Activated CD4-positive, alpha-beta T cell treated with anti-CD3 and anti-CD28 coated beads, Interleukin-2, amount 10 ng/mL, durations not matched to agents 7 days and 5 days (primary cell): ENCODE measurements around the gene CCM2L. TPM values are rescaled to one million over a fixed set of nuclear protein-coding genes. Genes with fewer than 3 reads are reported as not detected.

Experiments
- CTCF ChIA-PET: fragments of 350-600 bp; sonication (Branson Sonifier 250); formaldehyde crosslinking; loops from one replicate; lab custom pipeline; 2021; ENCODE audit warnings: antibody characterized with exemption; lab: Charles Lee
- POLR2A ChIA-PET: fragments of 350-600 bp; sonication (Branson Sonifier 250); formaldehyde crosslinking; loops from one replicate; lab custom pipeline; 2021; ENCODE audit warnings: antibody characterized with exemption; lab: Charles Lee
- DNase-seq: peaks from one replicate; pipeline ENCODE4 v3.0.0-alpha.2; 2020
- H3K27ac Mint-ChIP-seq: one replicate; pipeline ENCODE4 v1.8.0; 2021; ENCODE audit warnings: mild to moderate bottlenecking, moderate library complexity, mixed read lengths
- H3K27me3 Mint-ChIP-seq: one replicate; pipeline ENCODE4 v1.8.0; 2021; ENCODE audit warnings: mixed read lengths
- H3K36me3 Mint-ChIP-seq: one replicate; pipeline ENCODE4 v1.8.0; 2021; ENCODE audit warnings: low read depth, mixed read lengths
- H3K4me1 Mint-ChIP-seq: one replicate; pipeline ENCODE4 v1.8.0; 2021; ENCODE audit warnings: mixed read lengths
- H3K4me3 Mint-ChIP-seq: one replicate; pipeline ENCODE4 v1.8.0; 2021; ENCODE audit warnings: mild to moderate bottlenecking, moderate library complexity, mixed read lengths
- H3K9me3 Mint-ChIP-seq: one replicate; pipeline ENCODE4 v1.8.0; 2021; ENCODE audit warnings: mixed read lengths
- total RNA-seq, 2 experiments: library from RNA; stranded (reverse); gene quantifications; one replicate each; pipeline ENCODE4 v1.2.3, GENCODE V29; 2021

The CCM2L gene
- not detected for total RNA-seq

DNA sequence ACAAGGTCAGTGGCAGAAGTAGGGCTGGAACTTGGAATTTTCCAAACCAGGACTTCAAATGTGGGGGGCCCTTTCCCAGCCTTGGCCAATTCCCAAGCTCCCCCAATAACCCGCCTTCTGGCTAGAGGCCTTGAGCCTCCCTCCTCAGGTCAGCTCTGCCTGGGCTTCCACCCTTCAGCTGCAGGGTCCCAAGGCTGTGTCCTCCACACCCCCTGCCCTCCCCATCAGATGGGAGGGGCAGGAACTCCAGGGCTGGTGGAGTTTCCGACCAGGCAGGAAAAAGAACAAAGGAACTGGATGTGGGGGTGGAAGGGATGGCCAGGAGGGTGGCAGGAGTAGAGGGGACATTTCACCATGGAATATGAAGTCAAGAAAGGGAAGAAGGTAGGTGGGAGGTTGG is at the start of gene CCM2L:
TSS of gene CCM2L (plus strand) at position 338 of the 400 bp plus-strand sequence. CDS start at position 355, 17 bp downstream.
- Mint-ChIP-seq H3K4me1 (peaks cover 10% of the 10 kb centered on the region), H3K27ac (no peak within 1 kb of the TSS), H3K4me3 (no peak within 1 kb of the TSS), H3K27me3 (peaks cover 16% of the 10 kb centered on the region), H3K36me3 (no peaks in the 10 kb centered on the region), H3K9me3 (no peaks in the 10 kb centered on the region)
- no peak for DNase-seq
- POLR2A ChIA-PET = no interaction called here
- CTCF ChIA-PET = no interaction called here

DNA sequence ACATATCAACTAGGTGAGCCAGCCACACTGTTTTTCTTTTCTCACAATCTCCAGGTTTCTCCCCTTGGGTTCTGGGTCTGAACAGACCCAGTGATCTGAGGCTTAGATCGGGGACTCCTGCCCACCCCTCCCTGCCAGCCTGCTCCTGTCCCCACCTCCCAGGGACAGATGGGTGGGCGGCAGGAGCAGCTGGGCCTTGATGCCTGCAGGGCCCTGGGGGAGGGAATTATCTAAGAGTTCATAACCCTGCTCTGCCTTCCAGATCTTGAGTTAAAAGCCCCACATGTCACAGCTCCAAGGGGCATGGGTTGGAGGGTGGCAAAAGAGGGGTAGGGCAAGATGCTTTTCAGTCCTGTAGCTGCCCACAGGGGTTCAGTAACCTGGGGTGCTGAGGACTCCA is 47.5 kb upstream of the CCM2L start:
- Mint-ChIP-seq H3K9me3 (no peaks in the 10 kb centered on the region), H3K4me3 (no peak overlapping the region), H3K4me1 (peaks cover 3% of the 10 kb centered on the region), H3K27ac (no peak overlapping the region), H3K27me3 (peaks cover 32% of the 10 kb centered on the region), H3K36me3 (no peaks in the 10 kb centered on the region)
- ChIA-PET POLR2A (no interaction called here), CTCF (interaction anchor here (2.2 kb wide), 1 partner anchor 11 kb away, joined by 13 read pairs; the partner anchor contains the start of gene PDRG1)
- DNase-seq = no peak

- peaks cover 31% of the 10 kb centered on the region for H3K27me3 Mint-ChIP-seq
- H3K4me1 Mint-ChIP-seq = peaks cover 5% of the 10 kb centered on the region
- H3K36me3 Mint-ChIP-seq = no peaks in the 10 kb centered on the region
- H3K4me3 Mint-ChIP-seq = no peak overlapping the region
- ChIA-PET POLR2A (no interaction called here), CTCF (interaction anchor here (1.0 to 2.2 kb wide), 2 partner anchors 12 to 67 kb away, joined by 3 to 13 read pairs; partner anchors contain the start of gene PDRG1)
- no peaks in the 10 kb centered on the region for H3K9me3 Mint-ChIP-seq
- H3K27ac Mint-ChIP-seq = no peak overlapping the region
- DNase-seq = no peak
Observed at GRCh38 chr20:31963889-31964288, 46.3 kb upstream of the CCM2L start.

GRCh38 chr20:31966991-31967655 is 43.1 kb upstream of the CCM2L start:
- DNase-seq = no peak
- Mint-ChIP-seq H3K36me3 (no peaks in the 10 kb centered on the region), H3K27ac (no peak overlapping the region), H3K27me3 (peaks cover 43% of the 10 kb centered on the region), H3K4me1 (peaks cover 5% of the 10 kb centered on the region), H3K4me3 (peak overlapping the region; percentile 45), H3K9me3 (no peaks in the 10 kb centered on the region)
- CTCF ChIA-PET = interaction anchor here (1.9 kb wide), 1 partner anchor 8 kb away, joined by 5 read pairs; no protein-coding TSS in a partner anchor
- POLR2A ChIA-PET = no interaction called here

DNA sequence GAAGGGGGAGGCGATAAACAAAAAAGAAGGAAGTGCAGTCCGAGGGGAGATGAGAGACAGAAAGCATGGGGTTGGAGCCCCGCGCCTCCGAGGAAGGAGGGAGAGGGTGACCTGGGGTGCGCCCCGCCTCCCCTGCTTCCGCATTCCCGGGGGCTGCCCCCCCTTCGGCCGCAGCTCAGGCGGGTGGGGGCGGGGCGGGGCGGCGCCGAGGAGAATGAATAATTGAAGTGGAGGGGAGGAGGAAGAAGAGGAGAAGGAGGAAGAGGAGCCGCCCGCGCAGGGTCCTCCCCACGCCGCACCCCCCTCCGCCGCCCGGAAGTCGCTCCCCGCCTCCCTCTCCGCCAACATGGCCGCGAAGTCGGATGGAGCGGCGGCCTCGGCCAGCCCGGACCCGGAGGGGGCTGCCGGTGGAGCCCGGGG is 42.4 kb upstream of the CCM2L start, which contains the start of gene XKR7:
TSS of gene XKR7 (plus strand) at position 322 of the 420 bp plus-strand sequence. CDS start at position 347, 25 bp downstream.
- peaks cover 5% of the 10 kb centered on the region for H3K4me1 Mint-ChIP-seq
- H3K4me3 Mint-ChIP-seq = peak within 1 kb of the TSS; percentile 71

DNA sequence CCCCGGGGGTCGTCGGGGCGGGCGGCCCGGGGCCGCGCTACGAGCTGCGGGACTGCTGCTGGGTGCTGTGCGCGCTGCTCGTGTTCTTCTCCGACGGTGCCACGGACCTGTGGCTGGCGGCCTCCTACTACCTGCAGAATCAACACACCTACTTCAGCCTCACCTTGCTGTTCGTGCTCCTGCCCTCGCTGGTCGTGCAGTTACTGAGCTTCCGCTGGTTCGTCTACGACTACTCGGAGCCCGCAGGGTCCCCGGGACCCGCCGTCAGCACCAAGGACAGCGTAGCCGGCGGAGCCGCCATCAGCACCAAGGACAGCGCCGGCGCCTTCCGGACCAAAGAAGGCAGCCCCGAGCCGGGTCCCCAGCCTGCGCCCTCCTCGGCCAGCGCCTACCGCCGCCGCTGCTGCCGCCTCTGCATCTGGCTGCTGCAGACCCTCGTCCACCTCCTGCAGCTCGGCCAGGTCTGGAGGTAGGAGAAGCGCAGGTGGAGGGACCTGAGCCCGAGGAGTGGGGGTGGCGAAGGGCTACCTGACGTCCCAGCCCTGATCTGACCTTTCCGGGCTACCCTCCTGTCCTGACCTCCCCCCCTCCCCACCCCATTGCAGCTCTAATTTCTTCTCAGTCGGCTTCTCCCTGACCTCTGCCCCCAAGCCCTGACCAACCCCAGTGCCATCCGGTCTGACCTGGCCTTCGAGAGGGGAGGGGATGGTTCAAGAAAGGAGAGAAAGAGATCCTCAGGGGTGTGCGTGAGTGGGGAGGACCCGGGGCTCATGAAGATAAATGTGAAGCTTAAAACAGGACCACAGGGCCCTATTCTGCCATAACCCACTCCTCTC is 41.7 kb upstream of the CCM2L start:
- Mint-ChIP-seq H3K4me3 (peak overlapping the region; percentile 71), H3K27ac (no peak overlapping the region), H3K27me3 (peaks cover 46% of the 10 kb centered on the region), H3K36me3 (no peaks in the 10 kb centered on the region), H3K4me1 (peaks cover 5% of the 10 kb centered on the region), H3K9me3 (no peaks in the 10 kb centered on the region)
- DNase-seq = peak; percentile 84
- POLR2A ChIA-PET = no interaction called here
- CTCF ChIA-PET = interaction anchor here (1.1 to 1.9 kb wide), 3 partner anchors 9 to 17 kb away, joined by 3 to 5 read pairs (median 4); partner anchors contain the start of gene PDRG1

More for the DNA sequence above, 42.4 kb upstream of the CCM2L start, which contains the start of gene XKR7:
- no peaks in the 10 kb centered on the region for H3K9me3 Mint-ChIP-seq
- POLR2A ChIA-PET = no interaction called here
- peak; percentile 32 for DNase-seq
- CTCF ChIA-PET = interaction anchor here (1.1 to 1.9 kb wide), 3 partner anchors 8 to 16 kb away, joined by 3 to 5 read pairs (median 4); partner anchors contain the start of gene PDRG1
- H3K36me3 Mint-ChIP-seq = no peaks in the 10 kb centered on the region
- H3K27ac Mint-ChIP-seq = no peak within 1 kb of the TSS
- peaks cover 46% of the 10 kb centered on the region for H3K27me3 Mint-ChIP-seq

DNA sequence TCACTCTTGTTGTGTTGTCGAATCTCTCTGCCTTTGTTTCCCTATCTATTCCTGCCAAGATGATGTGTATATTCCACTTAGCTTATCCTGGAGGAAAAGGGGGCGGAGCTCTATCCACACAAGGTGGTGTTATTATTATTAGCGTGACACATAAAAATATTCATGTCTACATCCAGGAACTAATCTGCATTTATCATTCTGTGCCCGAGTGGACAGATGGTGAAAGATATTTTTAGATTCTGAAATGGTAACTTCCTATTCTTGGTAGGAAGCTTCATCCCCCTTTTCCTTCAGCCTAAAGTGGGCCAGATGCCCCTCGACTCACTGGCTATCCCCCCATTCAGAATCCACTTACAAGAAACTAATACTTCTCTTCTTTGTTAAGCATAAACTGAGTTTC is 40.2 kb upstream of the CCM2L start:
- no peak overlapping the region for H3K4me3 Mint-ChIP-seq
- POLR2A ChIA-PET = no interaction called here

GRCh38 chr20:31972471-31973021 is 37.7 kb upstream of the CCM2L start:
- no peaks in the 10 kb centered on the region for H3K9me3 Mint-ChIP-seq
- H3K27me3 Mint-ChIP-seq = peaks cover 35% of the 10 kb centered on the region
- no peak overlapping the region for H3K27ac Mint-ChIP-seq
- no peaks in the 10 kb centered on the region for H3K36me3 Mint-ChIP-seq
- H3K4me3 Mint-ChIP-seq = no peak overlapping the region
- H3K4me1 Mint-ChIP-seq = peaks cover 2% of the 10 kb centered on the region
- no peak for DNase-seq
- POLR2A ChIA-PET = no interaction called here
- CTCF ChIA-PET = interaction anchor here (0.5 to 0.6 kb wide), 2 partner anchors 93 to 532 kb away, joined by 3 read pairs; no protein-coding TSS in a partner anchor

More for the DNA sequence above, 40.2 kb upstream of the CCM2L start:
- H3K27me3 Mint-ChIP-seq = peaks cover 41% of the 10 kb centered on the region
- H3K9me3 Mint-ChIP-seq = no peaks in the 10 kb centered on the region
- peaks cover 5% of the 10 kb centered on the region for H3K4me1 Mint-ChIP-seq
- H3K36me3 Mint-ChIP-seq = no peaks in the 10 kb centered on the region
- no peak for DNase-seq
- H3K27ac Mint-ChIP-seq = no peak overlapping the region
- CTCF ChIA-PET = interaction anchor here (0.9 to 1.4 kb wide), 3 partner anchors 8 to 24 kb away, joined by 3 to 5 read pairs (median 4); partner anchors contain the start of gene PDRG1

DNA sequence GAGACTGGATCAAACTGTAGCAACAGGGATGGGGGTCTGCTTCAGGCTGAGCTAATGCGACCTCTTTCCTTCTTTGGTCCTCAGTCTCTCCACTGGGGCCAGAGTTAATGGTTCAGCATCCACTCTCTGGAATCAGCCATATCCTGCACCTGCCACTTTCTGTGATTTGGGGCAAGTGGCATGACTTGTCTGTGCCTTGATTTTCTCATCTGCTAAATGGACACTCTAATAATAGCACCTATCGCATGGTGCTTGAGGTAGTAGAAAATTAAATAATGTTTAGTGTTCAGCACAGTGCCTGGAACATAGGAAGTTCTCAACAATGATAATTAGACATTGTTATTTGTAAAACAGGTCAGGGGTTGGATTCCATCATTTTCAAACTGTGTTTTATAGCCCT is 35.9 kb upstream of the CCM2L start:
- no peaks in the 10 kb centered on the region for H3K36me3 Mint-ChIP-seq
- H3K4me1 Mint-ChIP-seq = no peaks in the 10 kb centered on the region
- no peaks in the 10 kb centered on the region for H3K9me3 Mint-ChIP-seq
- no peak overlapping the region for H3K4me3 Mint-ChIP-seq
- ChIA-PET CTCF (no interaction called here), POLR2A (no interaction called here)
- no peak overlapping the region for H3K27ac Mint-ChIP-seq
- H3K27me3 Mint-ChIP-seq = peaks cover 29% of the 10 kb centered on the region
- no peak for DNase-seq

- no peaks in the 10 kb centered on the region for H3K9me3 Mint-ChIP-seq
- H3K27me3 Mint-ChIP-seq = peaks cover 25% of the 10 kb centered on the region
- H3K4me1 Mint-ChIP-seq = no peaks in the 10 kb centered on the region
- H3K36me3 Mint-ChIP-seq = no peaks in the 10 kb centered on the region
- ChIA-PET CTCF (no interaction called here), POLR2A (no interaction called here)
- no peak overlapping the region for H3K27ac Mint-ChIP-seq
- no peak overlapping the region for H3K4me3 Mint-ChIP-seq
- DNase-seq = no peak
Observed at GRCh38 chr20:31974951-31975487, 35.2 kb upstream of the CCM2L start.

DNA sequence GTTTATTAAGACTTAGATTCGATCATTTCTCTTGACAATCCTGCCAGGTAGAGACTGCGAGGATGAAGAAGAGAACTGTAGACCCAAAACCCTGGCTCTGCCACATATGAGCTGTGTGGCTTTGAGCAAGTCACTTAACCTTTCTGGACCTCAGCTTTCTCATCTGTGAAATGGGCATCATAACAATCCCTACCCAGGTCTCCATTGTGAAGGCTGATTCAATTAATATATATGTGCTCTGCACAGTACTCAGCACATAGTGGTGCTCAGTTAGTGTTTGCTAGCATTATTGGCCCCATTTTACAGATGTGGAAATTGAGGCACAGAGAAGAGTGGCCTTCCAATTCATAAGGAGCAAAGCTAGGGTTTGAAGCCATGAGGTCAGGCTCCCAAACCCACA is 34.4 kb upstream of the CCM2L start:
- no peak overlapping the region for H3K27ac Mint-ChIP-seq
- H3K36me3 Mint-ChIP-seq = no peaks in the 10 kb centered on the region
- ChIA-PET POLR2A (no interaction called here), CTCF (interaction anchor here (1.2 kb wide), 1 partner anchor 12 kb away, joined by 6 read pairs; no protein-coding TSS in a partner anchor)
- no peak overlapping the region for H3K4me3 Mint-ChIP-seq
- peaks cover 17% of the 10 kb centered on the region for H3K27me3 Mint-ChIP-seq
- no peaks in the 10 kb centered on the region for H3K9me3 Mint-ChIP-seq
- DNase-seq = no peak
- no peaks in the 10 kb centered on the region for H3K4me1 Mint-ChIP-seq

- no peaks in the 10 kb centered on the region for H3K4me1 Mint-ChIP-seq
- H3K9me3 Mint-ChIP-seq = no peaks in the 10 kb centered on the region
- no peaks in the 10 kb centered on the region for H3K36me3 Mint-ChIP-seq
- ChIA-PET CTCF (interaction anchor here (0.8 to 1.2 kb wide), 3 partner anchors 8 to 25 kb away, joined by 3 to 6 read pairs (median 4); no protein-coding TSS in a partner anchor), POLR2A (no interaction called here)
- no peak overlapping the region for H3K27ac Mint-ChIP-seq
- no peak overlapping the region for H3K4me3 Mint-ChIP-seq
- H3K27me3 Mint-ChIP-seq = peaks cover 13% of the 10 kb centered on the region
- no peak for DNase-seq
Observed at GRCh38 chr20:31977080-31977479, 33.2 kb upstream of the CCM2L start.
